ENCODE results near the gene CACNA1I. TPM values are rescaled to one million over a fixed set of nuclear protein-coding genes. Genes with fewer than 3 reads are reported as not detected.

The CACNA1I gene
- total RNA-seq, 1 experiment from 2014 or later: 2.1 TPM

DNA sequence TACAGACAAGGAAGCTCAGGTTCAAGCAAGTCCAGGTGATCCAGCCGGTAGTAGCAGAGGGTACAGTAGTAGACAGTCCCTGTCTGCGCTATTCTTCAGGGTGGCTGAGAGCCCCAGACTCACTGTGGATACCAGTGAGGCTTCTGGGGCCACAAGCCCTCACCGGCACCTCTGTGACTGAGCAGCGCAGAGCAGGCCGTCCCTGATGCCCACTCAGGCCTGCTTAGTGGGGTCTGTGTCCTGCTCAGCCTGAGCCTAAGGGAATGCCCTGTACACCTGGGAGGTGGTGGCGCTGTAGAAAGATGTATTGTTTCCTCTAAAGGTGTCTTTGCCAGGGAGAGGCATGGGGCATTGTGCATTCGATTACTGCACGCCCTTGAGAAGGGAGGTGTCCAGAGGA is 143.8 kb downstream of the CACNA1I start:
- ChIA-PET POLR2A (no interaction called here), CTCF (interaction anchor here (2.3 kb wide), 1 partner anchor 180 kb away, joined by 7 read pairs; no protein-coding TSS in a partner anchor)
- DNase-seq (ENCODE audit: low spot score): no peak
- Mint-ChIP-seq H3K36me3 (no peaks in the 10 kb centered on the region), H3K4me1 (peaks cover 8% of the 10 kb centered on the region), H3K9me3 (no peaks in the 10 kb centered on the region), H3K27me3 (ENCODE audit: low read depth) (no peaks in the 10 kb centered on the region), H3K27ac (no peak overlapping the region), H3K4me3 (no peak overlapping the region)
- no peak for ATAC-seq
- TF ChIP-seq OVOL2 (CRISPR knock-in tag; IDR thresholded peaks at IDR 0.05; ENCODE audit: borderline replicate concordance) (no peak), ELF4 (CRISPR knock-in tag; IDR thresholded peaks at IDR 0.05; ENCODE audit: low read depth) (no peak), ZNF121 (CRISPR knock-in tag; IDR thresholded peaks at IDR 0.05) (no peak), ETV6 (CRISPR knock-in tag; IDR thresholded peaks at IDR 0.05) (no peak), TP53 (CRISPR knock-in tag; IDR thresholded peaks at IDR 0.05) (no peak)
- TF ChIP-seq, protein P1, sequence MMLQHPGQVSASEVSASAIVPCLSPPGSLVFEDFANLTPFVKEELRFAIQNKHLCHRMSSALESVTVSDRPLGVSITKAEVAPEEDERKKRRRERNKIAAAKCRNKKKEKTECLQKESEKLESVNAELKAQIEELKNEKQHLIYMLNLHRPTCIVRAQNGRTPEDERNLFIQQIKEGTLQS (CRISPR knock-in tag; conservative IDR thresholded peaks at IDR 0.05): no peak
- TF ChIP-seq, protein P2, sequence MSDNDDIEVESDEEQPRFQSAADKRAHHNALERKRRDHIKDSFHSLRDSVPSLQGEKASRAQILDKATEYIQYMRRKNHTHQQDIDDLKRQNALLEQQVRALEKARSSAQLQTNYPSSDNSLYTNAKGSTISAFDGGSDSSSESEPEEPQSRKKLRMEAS (CRISPR knock-in tag; IDR thresholded peaks at IDR 0.05): no peak

DNA sequence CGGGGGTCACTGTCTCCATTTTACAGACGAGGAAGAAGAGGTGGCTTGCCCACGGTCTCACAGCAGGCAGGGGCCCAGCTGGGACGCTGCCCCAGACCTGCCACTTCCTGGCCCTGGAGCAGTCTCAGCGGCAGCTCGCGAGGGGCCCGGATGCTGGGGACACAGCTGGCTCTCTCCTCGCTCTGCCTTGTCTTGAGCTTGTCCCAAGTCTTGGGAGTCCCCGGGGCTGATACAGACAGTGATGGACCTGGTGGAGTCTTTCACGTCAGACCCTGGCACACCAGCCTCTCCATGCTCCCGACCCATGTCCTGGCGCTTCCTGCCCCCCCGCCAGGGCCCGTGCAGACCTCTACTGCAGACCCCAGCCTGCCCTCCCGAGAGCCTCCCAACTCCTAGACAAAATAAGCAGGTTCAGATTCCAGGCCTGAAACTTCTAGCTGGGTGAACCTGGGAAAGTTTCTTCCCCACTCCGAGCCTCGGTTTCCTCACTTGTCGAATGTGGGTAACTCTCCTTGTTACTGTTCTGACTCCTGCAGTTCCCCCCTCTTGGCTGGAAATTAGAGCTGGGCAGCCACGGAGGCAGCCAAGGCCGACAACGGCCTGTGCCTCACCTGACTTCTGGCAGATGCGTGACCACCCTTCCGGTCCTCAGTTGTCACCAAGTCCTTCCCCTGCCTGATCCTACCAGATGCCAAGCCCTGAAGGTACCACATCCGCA is 145.4 kb downstream of the CACNA1I start:
- POLR2A ChIA-PET: interaction anchor here (0.7 kb wide), 1 partner anchor 367 kb away, joined by 3 read pairs; no protein-coding TSS in a partner anchor
- ATAC-seq (no peak), DNase-seq (ENCODE audit: low spot score) (peak; percentile 12)
- TF ChIP-seq SMAD3 (CRISPR knock-in tag; IDR thresholded peaks at IDR 0.05; ENCODE audit: borderline replicate concordance): no peak
- no peak for TF ChIP-seq KAT7 (CRISPR knock-in tag; IDR thresholded peaks at IDR 0.05; ENCODE audit: borderline replicate concordance)
- TF ChIP-seq, protein P3, sequence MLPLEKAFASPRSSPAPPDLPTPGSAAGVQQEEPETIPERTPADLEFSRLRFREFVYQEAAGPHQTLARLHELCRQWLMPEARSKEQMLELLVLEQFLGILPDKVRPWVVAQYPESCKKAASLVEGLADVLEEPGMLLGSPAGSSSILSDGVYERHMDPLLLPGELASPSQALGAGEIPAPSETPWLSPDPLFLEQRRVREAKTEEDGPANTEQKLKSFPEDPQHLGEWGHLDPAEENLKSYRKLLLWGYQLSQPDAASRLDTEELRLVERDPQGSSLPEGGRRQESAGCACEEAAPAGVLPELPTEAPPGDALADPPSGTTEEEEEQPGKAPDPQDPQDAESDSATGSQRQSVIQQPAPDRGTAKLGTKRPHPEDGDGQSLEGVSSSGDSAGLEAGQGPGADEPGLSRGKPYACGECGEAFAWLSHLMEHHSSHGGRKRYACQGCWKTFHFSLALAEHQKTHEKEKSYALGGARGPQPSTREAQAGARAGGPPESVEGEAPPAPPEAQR (CRISPR knock-in tag; IDR thresholded peaks at IDR 0.05): no peak
- no peak for TF ChIP-seq ZNF396 (CRISPR knock-in tag; IDR thresholded peaks at IDR 0.05; ENCODE audit: borderline replicate concordance)
- no peak for TF ChIP-seq CREM (CRISPR knock-in tag; IDR thresholded peaks at IDR 0.05)
- no peak for TF ChIP-seq ZNF121 (CRISPR knock-in tag; IDR thresholded peaks at IDR 0.05)
- TF ChIP-seq RORB (CRISPR knock-in tag; IDR thresholded peaks at IDR 0.05): no peak
- no peak for TF ChIP-seq GRHL2 (CRISPR knock-in tag; IDR thresholded peaks at IDR 0.05; ENCODE audit: insufficient replicate concordance, severe bottlenecking)
- no peak for TF ChIP-seq ZNF219 (CRISPR knock-in tag; IDR thresholded peaks at IDR 0.05; ENCODE audit: borderline replicate concordance)
- TF ChIP-seq ZNF416 (CRISPR knock-in tag; IDR thresholded peaks at IDR 0.05): no peak
- H3K27ac Mint-ChIP-seq: no peak overlapping the region
- H3K27me3 Mint-ChIP-seq (ENCODE audit: low read depth): no peaks in the 10 kb centered on the region
- H3K9me3 Mint-ChIP-seq: no peaks in the 10 kb centered on the region
- CTCF ChIA-PET: interaction anchor here (1.0 to 1.1 kb wide), 2 partner anchors 14 to 309 kb away, joined by 3 read pairs; no protein-coding TSS in a partner anchor
- no peaks in the 10 kb centered on the region for H3K36me3 Mint-ChIP-seq
- peaks cover 20% of the 10 kb centered on the region for H3K4me1 Mint-ChIP-seq
- H3K4me3 Mint-ChIP-seq: no peak overlapping the region

DNA sequence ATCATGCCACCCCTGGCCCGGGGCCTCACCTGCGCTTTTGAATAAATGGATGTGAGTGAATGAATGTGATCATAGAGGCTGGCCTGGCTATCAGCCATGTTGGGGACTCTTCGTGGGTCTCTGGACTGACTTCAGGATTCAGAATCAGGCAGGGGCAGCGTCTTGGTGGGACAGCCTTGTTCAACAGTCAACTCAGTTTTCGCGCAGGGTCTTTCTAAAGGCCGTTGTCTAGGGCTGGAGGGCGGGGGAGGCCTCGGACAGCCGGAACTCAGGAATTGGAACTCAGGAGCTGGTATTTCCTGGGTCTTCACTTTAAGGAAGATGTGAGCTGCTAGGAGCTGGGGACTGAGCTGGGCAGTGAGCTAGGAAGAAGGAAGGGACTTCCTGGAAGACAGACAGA is 146.0 kb downstream of the CACNA1I start:
- ATAC-seq: no peak
- Mint-ChIP-seq H3K4me3 (no peak overlapping the region), H3K4me1 (peaks cover 20% of the 10 kb centered on the region), H3K36me3 (no peaks in the 10 kb centered on the region), H3K27ac (no peak overlapping the region), H3K27me3 (ENCODE audit: low read depth) (no peaks in the 10 kb centered on the region), H3K9me3 (no peaks in the 10 kb centered on the region)
- TF ChIP-seq NR3C1 (CRISPR knock-in tag; conservative IDR thresholded peaks at IDR 0.05; ENCODE audit: low read depth): no peak
- TF ChIP-seq TEAD1 (CRISPR knock-in tag; IDR thresholded peaks at IDR 0.05): no peak
- ChIA-PET POLR2A (no interaction called here), CTCF (interaction anchor here (1.0 kb wide), 1 partner anchor 32 kb away, joined by 3 read pairs; no protein-coding TSS in a partner anchor)
- DNase-seq (ENCODE audit: low spot score): no peak

DNA sequence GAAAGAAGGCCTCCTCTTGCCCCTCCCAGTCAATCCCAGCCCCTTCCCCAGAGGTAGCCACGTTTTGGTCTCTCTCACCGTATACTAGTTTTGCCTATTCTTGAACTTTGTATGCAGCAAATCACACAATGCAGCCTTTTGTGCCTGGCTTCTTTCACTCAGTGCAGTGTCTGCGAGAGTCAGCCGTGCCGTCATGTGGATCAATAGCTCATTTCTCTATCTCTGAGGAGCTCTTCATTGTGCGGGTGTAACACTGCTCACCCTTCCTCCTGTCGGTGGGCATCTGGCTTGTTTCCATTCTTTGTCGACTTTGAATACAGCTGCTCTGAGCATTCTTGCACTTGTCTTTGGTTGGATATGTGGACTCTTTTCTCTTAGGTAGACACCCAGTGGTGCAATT is 146.5 kb downstream of the CACNA1I start:
- Mint-ChIP-seq H3K27me3 (ENCODE audit: low read depth) (no peaks in the 10 kb centered on the region), H3K36me3 (no peaks in the 10 kb centered on the region), H3K4me3 (no peak overlapping the region), H3K4me1 (peaks cover 20% of the 10 kb centered on the region), H3K9me3 (no peaks in the 10 kb centered on the region), H3K27ac (no peak overlapping the region)
- ChIA-PET POLR2A (no interaction called here), CTCF (interaction anchor here (1.0 kb wide), 1 partner anchor 31 kb away, joined by 3 read pairs; no protein-coding TSS in a partner anchor)
- no peak for TF ChIP-seq MXD4 (CRISPR knock-in tag; IDR thresholded peaks at IDR 0.05; ENCODE audit: borderline replicate concordance)
- TF ChIP-seq, protein P4, sequence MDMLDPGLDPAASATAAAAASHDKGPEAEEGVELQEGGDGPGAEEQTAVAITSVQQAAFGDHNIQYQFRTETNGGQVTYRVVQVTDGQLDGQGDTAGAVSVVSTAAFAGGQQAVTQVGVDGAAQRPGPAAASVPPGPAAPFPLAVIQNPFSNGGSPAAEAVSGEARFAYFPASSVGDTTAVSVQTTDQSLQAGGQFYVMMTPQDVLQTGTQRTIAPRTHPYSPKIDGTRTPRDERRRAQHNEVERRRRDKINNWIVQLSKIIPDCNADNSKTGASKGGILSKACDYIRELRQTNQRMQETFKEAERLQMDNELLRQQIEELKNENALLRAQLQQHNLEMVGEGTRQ (CRISPR knock-in tag; IDR thresholded peaks at IDR 0.05): no peak
- TF ChIP-seq ZNF263 (CRISPR knock-in tag; IDR thresholded peaks at IDR 0.05; ENCODE audit: low read depth): no peak
- TF ChIP-seq, protein P5, sequence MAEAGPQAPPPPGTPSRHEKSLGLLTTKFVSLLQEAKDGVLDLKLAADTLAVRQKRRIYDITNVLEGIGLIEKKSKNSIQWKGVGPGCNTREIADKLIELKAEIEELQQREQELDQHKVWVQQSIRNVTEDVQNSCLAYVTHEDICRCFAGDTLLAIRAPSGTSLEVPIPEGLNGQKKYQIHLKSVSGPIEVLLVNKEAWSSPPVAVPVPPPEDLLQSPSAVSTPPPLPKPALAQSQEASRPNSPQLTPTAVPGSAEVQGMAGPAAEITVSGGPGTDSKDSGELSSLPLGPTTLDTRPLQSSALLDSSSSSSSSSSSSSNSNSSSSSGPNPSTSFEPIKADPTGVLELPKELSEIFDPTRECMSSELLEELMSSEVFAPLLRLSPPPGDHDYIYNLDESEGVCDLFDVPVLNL (CRISPR knock-in tag; IDR thresholded peaks at IDR 0.05; ENCODE audit: borderline replicate concordance, low read depth): no peak
- no peak for TF ChIP-seq GTF2I (CRISPR knock-in tag; conservative IDR thresholded peaks at IDR 0.05)
- ATAC-seq: no peak
- no peak for DNase-seq (ENCODE audit: low spot score)
